GM12873 (cell line): ENCODE results near the gene SASH3.

Experiments
- CTCF ChIP-seq: IDR thresholded peaks from 2 replicates; pipeline ENCODE4 v1.5.1; 2012; ENCODE audit warnings: low read depth, mild to moderate bottlenecking, moderate library complexity, low read length, control low read depth; ENCODE audit not compliant: insufficient read depth; ENCODE audit errors: missing control alignments

SASH3 gene

DNA sequence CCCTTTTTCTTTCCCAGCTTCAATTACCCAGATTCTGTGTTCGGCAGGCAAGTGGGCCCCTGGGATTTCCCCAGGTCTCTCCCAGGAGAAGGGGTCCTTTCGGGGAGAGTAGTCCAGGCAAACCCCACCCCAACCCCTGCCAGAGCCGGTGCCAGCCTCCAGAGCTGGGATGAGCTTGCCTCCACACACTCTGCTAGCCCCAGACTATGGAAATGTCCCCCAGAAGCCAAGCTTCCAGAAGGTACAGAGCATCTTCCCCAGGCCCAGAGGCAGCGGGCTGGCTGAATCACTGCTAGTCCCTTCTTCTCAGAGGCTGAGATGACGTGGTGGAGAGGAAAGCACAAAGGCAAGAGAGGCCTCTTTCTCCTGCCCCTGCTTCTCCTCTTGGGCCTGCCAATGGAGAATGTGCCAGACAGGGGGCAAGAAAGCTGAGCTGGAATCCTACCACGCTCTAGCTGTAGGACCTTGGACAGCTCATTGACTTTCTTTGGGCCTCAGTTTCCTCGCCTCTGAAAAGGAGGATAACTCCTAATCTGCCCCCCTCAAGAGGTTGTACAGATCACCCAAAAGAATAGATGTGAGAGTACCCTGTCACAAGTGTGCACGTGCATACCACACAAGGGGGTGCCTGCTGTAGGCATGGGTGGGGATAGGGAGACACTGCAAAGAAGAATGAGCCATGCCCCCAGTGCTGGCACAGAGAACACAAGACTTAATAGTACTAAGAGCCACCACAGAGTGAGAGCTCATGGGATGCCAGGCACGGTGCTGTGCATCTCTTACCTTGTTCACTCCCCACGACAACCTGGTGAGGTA is 2.1 kb downstream of the SASH3 start:
- TF ChIP-seq CTCF = no peak

GRCh38 chrX:129782706-129783105 is 3.0 kb downstream of the SASH3 start:
- no peak for TF ChIP-seq CTCF

GRCh38 chrX:129783291-129783713 is 3.6 kb downstream of the SASH3 start:
- TF ChIP-seq CTCF = no peak

- TF ChIP-seq CTCF = no peak
Measured at GRCh38 chrX:129784371-129784770, 4.6 kb downstream of the SASH3 start.

DNA sequence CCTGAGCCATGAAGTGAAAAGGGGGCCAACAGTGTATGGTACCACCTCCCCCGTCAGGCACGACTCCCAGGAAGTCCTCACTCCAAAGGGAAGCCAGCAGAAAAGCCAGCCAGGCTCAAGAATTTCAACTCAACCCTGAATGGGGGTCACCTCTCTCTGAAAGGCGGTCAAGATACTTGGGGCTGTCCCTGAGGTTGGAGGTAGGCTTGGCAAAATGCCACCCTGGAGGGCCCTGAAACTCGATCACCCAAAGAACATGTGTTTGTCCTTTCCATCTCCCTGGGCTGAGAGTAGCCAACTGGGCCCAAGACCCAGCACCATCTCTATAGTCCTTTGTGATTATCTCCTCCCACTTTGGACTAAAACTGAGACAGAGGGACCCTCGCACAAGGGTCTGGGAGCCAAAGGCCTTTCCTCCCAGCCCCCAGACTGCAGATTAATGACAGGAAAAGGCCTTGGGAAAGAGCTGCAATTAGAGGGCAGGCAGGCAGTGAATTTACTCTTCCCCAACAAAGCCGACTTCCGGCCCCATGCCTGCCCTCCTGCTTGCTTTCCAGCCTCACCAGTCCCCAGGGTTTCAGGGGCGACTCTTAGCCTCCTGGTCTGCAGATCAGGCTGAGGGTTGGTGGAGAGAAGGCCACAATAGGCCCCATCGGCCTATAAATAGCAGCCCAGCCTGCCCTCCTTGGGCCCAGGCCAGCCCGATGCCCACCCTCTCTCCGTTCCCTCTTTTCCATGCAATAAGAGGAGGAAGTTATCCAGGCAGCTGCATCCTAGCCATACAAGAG is 5.6 kb downstream of the SASH3 start:
- TF ChIP-seq CTCF = no peak

- TF ChIP-seq CTCF = no peak
Measured at GRCh38 chrX:129786210-129786651, 6.5 kb downstream of the SASH3 start.

DNA sequence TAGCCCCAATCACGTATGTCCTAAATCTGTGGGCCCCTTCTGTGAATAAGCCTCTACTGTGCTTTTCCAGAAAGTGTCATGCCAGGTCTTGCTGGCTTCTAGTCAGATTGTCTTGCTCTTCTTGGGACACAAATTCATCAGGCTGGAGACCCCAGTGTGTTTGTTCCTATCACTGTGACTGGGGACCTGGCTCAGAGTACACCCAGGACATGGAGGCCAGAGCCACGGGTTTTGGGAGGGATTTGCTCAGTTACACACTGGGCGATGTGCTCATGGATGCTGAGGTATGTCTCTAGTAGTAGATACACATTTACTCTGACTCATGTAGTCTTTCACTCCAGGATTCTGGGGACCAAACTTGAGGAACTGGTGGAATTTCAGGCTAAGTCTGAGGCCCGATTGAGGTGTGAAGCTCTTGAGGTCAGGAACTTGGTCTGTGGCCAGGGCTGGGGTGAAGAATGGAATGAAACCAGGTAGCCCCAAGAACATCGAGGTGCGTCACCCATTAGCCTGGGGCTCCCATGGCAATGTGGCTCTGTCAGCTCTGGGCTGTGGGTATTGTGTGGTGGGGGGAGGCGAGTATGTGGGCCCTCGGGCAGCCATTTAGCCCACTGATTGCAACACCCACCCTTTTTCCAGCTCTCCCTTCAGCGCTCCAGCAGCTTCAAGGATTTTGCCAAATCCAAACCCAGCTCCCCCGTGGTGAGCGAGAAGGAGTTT is 7.7 kb downstream of the SASH3 start:
- TF ChIP-seq CTCF = no peak
